GM18498 (cell line): ENCODE measurements around the gene IQSEC3.

ENCODE experiments used
- ATAC-seq: cut with Tn5 transposase; IDR thresholded peaks from one replicate; pipeline ENCODE4 v1.9.1; 2021; ENCODE audit warnings: mild to moderate bottlenecking, moderate library complexity; ENCODE audit not compliant: unreplicated experiment

IQSEC3 gene

DNA sequence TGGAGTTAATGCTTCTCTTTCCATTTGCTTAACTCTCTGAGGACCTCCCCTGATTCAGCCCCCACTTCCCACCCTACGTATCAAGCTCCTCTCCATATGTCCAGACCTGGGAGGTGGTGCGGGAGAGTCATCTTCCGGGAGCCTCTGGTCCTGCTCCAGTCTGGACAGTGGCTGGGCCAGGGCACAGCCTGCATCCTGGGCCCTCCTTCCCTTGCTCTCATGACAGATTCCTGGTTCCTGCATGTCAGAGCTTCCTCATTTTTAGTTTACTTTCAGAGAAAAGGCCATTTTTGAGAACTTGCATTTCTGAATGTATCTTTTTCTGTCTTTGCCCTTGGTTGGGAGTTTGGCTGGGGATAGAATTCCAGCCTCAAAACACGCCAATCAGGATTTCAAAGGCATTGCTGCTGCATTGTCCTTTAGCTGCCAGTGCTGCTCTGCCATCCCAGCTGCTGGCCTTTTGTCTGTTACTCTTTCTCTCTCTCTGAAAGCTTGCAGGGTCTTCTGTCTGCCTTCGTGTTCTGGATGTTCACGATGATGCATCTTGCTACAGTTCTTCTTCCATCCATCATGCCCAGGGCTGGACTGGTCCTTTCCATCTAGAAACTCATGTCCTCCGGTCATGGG is 92.7 kb downstream of the IQSEC3 start:
- no peak for ATAC-seq

GRCh38 chr12:160858-161257 is 94.3 kb downstream of the IQSEC3 start:
- no peak for ATAC-seq

DNA sequence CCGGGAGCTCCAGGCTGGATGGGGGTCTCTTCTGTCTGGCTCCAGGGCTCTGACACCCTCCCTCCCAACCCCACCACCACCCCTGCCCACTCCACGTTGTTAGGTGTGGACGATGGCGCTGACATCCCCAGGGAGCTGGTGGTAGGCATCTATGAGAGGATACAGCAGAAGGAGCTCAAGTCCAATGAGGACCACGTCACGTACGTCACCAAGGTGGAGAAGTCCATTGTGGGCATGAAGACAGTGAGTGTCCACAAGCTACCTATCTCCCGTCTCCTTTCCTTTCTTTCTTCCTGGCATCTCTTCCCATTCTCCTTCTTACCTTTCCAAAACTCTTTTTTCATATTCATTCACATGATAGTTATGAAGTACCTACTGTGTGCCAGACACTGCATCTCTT is 95.3 kb downstream of the IQSEC3 start:
- no peak for ATAC-seq

GRCh38 chr12:162467-163307 is 96.1 kb downstream of the IQSEC3 start:
- ATAC-seq: no peak

DNA sequence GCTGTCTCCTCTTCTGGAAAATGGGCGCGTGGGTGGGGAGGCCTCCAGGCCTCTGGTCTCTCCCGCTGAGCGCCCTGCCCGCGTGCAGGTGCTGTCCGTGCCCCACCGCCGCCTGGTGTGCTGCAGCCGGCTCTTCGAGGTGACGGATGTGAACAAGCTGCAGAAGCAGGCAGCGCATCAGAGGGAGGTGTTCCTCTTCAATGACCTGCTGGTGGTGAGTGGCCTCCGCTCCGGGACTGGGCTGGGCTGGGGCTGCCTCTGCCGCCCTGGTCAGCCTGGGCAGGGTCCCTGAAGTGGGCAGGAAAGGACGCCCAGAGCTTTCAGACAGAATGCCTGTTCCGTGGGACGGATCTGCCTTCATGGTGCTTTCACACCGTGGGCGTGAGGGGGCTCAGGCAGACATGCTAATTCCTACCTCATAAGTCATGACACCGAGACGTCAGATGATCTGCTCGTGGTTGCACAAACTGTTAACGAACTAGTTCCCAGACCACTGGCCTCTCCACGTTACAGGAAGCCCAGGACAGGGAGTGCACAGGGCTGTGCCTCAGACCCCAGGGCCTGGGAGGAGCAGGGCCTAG is 96.9 kb downstream of the IQSEC3 start:
- no peak for ATAC-seq

- no peak for ATAC-seq
Observed at GRCh38 chr12:164207-164606, 97.6 kb downstream of the IQSEC3 start.

DNA sequence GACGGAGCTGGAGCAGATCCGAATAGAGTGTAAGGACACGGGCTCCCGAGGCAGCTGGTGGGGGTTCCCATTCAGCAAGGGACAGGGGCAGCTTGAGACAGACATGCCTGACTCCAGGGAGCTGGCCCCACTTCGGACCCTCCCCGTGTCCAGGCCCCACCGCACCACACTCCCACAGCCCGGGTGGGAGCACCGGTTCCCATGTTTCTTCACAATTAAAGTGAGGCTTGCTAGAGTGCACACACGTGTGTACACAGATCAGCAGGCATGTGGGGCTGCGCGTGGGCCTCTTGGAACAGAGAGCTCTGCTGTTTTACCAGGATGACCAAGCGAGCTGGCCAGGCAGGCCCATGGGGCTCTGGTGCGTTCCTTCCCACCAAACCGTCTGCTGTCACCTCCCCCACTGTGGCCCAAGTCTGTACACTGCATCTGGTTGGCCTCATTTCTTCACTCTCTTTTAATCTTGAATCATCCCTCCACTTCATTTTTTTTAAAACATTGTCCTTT is 99.3 kb downstream of the IQSEC3 start:
- ATAC-seq: no peak

DNA sequence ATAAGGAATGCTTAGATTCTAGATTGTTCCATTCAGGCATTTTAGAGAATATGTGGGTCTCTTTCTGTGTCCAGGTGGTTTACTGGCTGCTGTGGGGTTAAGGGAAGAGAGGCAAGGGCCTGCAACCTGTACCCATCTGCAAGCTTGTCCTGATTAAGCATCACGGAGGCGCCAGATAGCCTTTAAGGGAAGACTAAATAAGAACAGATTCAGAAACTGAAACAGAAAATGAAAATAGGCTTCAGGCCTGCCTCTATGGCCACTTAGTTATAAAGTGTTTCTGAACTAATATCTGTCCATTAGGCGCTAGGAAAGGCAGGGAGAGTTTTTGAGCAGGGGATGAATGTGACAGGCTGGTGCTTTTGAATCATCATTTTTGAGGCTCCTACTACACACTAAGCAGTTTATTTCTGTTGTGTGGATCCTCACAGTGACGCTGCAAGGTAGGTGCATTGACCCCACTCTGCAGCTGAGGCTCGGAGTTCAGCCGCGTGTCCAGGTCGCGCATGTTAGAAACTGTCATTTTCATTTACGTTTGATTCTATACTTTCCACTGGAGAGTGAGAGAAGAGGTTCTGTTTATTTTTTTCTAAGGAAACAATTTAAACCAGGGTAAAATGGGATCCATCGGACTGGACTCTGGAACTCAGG is 100.0 kb downstream of the IQSEC3 start:
- ATAC-seq: no peak

DNA sequence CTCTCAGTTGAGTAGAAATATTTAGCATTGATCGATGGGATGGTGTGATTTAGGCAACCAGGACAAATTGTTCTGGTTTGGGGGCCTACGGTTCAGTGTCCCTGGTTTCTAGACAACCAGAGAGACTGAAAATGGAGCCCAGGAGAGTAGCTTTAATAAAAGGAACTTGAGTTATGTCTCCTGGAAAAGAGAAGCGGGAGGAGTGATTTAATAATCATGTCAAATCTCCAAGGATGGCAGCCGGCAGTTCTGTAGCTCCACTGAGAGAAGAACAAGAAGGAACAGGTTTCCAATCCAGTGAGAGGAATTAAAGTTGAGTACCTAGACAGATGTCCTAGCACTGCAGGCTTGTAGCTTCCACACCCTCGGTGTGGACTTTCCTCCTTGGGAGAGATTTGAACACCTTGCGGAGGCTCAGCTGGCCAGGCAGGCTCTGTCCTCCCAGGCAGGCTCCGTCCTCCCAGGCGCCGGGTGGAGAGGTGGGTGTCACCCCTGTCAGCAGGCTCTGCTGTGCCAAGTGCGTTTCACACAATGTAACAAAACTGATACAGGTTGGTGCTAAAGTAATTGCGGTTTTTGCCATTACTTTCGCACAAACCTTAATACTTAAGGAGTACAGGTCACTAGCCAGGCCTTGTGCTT is 101.5 kb downstream of the IQSEC3 start:
- no peak for ATAC-seq

- ATAC-seq: no peak
Observed at GRCh38 chr12:168763-169525, 102.4 kb downstream of the IQSEC3 start.

DNA sequence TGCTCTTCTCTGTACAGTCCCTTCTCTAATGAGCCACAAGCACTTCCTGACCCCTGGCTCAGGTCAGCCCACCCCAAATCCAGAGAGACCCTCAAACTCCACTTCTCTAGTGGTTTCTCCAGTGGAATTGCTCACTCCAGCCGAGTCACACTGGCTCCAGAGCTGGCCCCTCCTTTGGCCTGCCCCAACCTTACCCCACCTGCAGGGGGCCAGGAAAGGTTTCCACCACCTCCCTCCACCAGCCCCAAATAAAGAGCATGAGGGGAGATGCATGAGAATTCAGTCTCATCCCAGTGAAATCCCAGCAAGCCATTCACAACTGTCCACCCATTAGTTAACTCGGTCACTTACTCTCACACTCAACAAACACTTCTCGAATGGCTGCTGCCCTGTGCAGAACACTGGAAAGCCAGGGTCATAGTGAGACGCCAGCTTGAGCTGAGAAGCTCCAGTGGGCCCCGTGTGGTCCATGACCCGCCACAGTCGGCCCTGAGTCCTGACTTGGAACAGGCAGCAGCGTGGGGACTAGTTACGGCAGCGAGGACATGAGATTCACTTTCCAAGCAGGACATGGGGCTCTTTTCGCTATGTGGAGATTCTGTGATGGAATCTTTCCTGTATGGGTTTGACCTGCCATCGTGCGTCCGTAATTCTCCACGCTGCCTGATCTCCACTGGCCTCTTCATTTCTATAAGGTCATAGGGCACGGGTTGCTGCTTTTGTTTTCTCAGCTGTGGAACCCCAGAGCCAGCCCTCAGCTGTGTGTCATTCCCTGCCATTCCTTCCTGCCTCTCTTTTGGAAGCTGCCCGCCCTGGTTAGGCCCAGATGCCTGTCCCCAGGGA is 103.2 kb downstream of the IQSEC3 start:
- ATAC-seq: no peak

GRCh38 chr12:170371-171225 is 104.0 kb downstream of the IQSEC3 start:
- no peak for ATAC-seq

DNA sequence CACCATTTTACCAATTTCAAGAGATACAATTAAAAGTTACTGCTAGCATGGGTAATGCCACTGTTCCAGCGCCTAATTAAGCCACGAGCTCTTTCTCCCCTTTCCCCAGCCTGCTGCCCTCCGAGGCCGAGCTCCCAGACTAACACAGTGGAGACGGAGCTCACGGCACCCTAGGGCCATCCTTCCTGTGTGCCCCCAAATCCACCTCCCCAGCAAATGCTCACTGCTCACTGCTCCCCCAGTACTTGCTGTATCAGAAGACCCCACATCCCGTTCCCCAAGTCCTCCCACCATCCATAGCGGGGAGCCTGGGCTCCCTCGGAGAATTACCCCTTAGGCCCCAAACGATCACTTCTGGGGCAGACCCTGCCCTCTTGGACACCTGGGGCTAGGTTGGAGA is 104.7 kb downstream of the IQSEC3 start:
- no peak for ATAC-seq

DNA sequence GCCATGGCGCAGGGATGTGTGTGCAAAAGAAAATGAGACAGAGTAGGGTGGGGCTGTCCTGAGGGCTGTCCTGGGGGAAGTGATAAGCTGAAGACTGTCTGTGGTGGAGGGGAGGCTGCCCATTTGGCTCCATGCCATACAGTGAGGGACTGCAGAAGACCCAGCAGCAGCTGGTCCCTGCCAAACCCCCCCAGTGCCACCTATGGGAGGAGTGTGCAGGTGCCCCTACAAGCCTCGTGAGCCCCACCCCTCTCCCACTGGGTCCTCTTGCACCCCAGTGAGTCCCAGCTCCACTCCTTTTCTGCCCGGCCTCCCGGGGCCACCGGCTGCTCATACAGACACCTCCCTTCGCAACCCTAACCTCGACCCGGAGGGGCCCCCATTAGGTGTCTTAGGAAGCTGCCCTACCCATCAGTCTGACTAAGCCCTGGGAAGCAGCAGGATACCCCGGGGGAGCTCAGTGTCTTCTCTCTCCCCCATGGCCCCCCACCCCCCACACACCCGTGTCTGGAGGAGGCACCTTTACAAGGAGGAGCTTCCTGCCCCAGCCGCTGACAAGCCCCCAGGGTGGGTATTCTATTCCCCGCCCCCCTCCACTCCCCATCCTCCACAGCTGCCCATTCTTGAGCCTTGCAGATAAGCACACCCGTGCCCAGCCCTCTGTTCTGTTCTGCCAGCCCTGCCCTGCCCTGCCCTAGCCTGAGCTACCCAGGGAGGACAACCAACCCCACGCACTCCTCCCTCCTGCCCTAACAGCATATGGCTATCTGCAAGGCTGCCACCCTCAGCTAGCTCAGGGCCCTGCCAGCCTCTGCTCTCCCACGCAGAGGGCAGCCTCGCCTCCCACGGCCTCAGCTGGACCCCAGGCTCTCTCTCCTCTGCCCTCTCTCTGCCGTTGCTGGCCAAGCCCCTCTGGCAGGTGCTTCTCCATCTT is 105.4 kb downstream of the IQSEC3 start:
- no peak for ATAC-seq

GRCh38 chr12:172732-173161 is 106.2 kb downstream of the IQSEC3 start:
- ATAC-seq: no peak

GRCh38 chr12:174124-174523 is 107.6 kb downstream of the IQSEC3 start:
- ATAC-seq: no peak

DNA sequence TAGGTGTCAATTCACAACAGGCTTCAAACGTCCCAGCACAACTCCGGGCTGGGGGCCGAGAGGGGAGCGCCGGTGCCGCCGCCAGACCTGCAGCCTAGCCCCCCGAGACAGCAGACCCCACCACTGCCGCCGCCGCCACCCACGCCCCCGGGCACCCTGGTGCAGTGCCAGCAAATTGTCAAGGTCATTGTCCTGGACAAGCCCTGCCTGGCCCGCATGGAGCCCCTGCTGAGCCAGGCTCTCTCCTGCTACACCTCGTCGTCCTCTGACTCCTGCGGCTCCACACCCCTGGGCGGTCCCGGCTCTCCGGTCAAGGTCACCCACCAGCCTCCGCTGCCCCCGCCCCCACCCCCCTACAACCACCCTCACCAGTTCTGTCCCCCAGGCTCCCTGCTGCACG is 108.0 kb downstream of the IQSEC3 start:
- ATAC-seq: no peak
